Measurements from ENCODE around the gene PLTP.

PLTP gene

GRCh38 chr20:45917790-45918141 is 5.8 kb upstream of the PLTP start:
- no peak for TF ChIP-seq POLR2AphosphoS5 (IDR thresholded peaks at IDR 0.05; ENCODE audit: low read depth, low read length)
- TF ChIP-seq SIN3A (IDR thresholded peaks at IDR 0.05; ENCODE audit: borderline replicate concordance, insufficient read depth, low read length) = no peak
- TF ChIP-seq FOXP2 (optimal IDR thresholded peaks at IDR 0.05; ENCODE audit: borderline replicate concordance, extremely low read depth, extremely low read length, insufficient read depth) = no peak
- TF ChIP-seq TAF1 (IDR thresholded peaks at IDR 0.05; ENCODE audit: borderline replicate concordance, insufficient read depth, low read length) = no peak
- no peak for TF ChIP-seq REST (IDR thresholded peaks at IDR 0.05; ENCODE audit: insufficient read depth in 1 of 2, low read depth in 2 of 2, low read length in 2 of 2)

- TF ChIP-seq TAF1 (IDR thresholded peaks at IDR 0.05; ENCODE audit: borderline replicate concordance, insufficient read depth, low read length) (no peak), POLR2AphosphoS5 (IDR thresholded peaks at IDR 0.05; ENCODE audit: low read depth, low read length) (no peak), FOXP2 (optimal IDR thresholded peaks at IDR 0.05; ENCODE audit: borderline replicate concordance, extremely low read depth, extremely low read length, insufficient read depth) (no peak), SIN3A (IDR thresholded peaks at IDR 0.05; ENCODE audit: borderline replicate concordance, insufficient read depth, low read length) (no peak), REST (IDR thresholded peaks at IDR 0.05; ENCODE audit: insufficient read depth in 1 of 2, low read depth in 2 of 2, low read length in 2 of 2) (no peak)
Observed at GRCh38 chr20:45913116-45913515, 1.2 kb upstream of the PLTP start.

- TF ChIP-seq SIN3A (IDR thresholded peaks at IDR 0.05; ENCODE audit: borderline replicate concordance, insufficient read depth, low read length) = no peak
- TF ChIP-seq POLR2AphosphoS5 (IDR thresholded peaks at IDR 0.05; ENCODE audit: low read depth, low read length) = no peak
- TF ChIP-seq REST (IDR thresholded peaks at IDR 0.05; ENCODE audit: insufficient read depth in 1 of 2, low read depth in 2 of 2, low read length in 2 of 2) = no peak
- no peak for TF ChIP-seq FOXP2 (optimal IDR thresholded peaks at IDR 0.05; ENCODE audit: borderline replicate concordance, extremely low read depth, extremely low read length, insufficient read depth)
- TF ChIP-seq TAF1 (IDR thresholded peaks at IDR 0.05; ENCODE audit: borderline replicate concordance, insufficient read depth, low read length) = no peak
Observed at GRCh38 chr20:45912344-45912682, 358 bp upstream of the PLTP start.

GRCh38 chr20:45910670-45911485 is 1.1 kb downstream of the PLTP start:
- no peak for TF ChIP-seq TAF1 (IDR thresholded peaks at IDR 0.05; ENCODE audit: borderline replicate concordance, insufficient read depth, low read length)
- no peak for TF ChIP-seq FOXP2 (optimal IDR thresholded peaks at IDR 0.05; ENCODE audit: borderline replicate concordance, extremely low read depth, extremely low read length, insufficient read depth)
- no peak for TF ChIP-seq POLR2AphosphoS5 (IDR thresholded peaks at IDR 0.05; ENCODE audit: low read depth, low read length)
- no peak for TF ChIP-seq SIN3A (IDR thresholded peaks at IDR 0.05; ENCODE audit: borderline replicate concordance, insufficient read depth, low read length)
- TF ChIP-seq REST (IDR thresholded peaks at IDR 0.05; ENCODE audit: insufficient read depth in 1 of 2, low read depth in 2 of 2, low read length in 2 of 2) = no peak
